Activated CD8-positive, alpha-beta memory T cell treated with anti-CD3 and anti-CD28 coated beads for 36 hours (primary cell): ENCODE measurements around the gene DPP3. TPM values are rescaled to one million over a fixed set of nuclear protein-coding genes. Genes with fewer than 3 reads are reported as not detected.
"Not testable (repeated sequence)": the region's sequence is repeated elsewhere in the genome, so short reads cannot be mapped to it uniquely, and the experiment has no call there.

Source experiments
- CTCF ChIA-PET: fragments of 350-600 bp; sonication (Branson Sonifier 250); formaldehyde crosslinking; loops from one replicate; lab custom pipeline; 2021; ENCODE audit warnings: antibody characterized with exemption; lab: Charles Lee
- POLR2A ChIA-PET: fragments of 350-600 bp; sonication (Branson Sonifier 250); formaldehyde crosslinking; loops from one replicate; lab custom pipeline; 2021; ENCODE audit warnings: antibody characterized with exemption; lab: Charles Lee
- total RNA-seq, 2 experiments: library from RNA; stranded (reverse); gene quantifications; one replicate each; pipeline ENCODE4 v1.2.3, GENCODE V29; 2021

The DPP3 gene, protein sequence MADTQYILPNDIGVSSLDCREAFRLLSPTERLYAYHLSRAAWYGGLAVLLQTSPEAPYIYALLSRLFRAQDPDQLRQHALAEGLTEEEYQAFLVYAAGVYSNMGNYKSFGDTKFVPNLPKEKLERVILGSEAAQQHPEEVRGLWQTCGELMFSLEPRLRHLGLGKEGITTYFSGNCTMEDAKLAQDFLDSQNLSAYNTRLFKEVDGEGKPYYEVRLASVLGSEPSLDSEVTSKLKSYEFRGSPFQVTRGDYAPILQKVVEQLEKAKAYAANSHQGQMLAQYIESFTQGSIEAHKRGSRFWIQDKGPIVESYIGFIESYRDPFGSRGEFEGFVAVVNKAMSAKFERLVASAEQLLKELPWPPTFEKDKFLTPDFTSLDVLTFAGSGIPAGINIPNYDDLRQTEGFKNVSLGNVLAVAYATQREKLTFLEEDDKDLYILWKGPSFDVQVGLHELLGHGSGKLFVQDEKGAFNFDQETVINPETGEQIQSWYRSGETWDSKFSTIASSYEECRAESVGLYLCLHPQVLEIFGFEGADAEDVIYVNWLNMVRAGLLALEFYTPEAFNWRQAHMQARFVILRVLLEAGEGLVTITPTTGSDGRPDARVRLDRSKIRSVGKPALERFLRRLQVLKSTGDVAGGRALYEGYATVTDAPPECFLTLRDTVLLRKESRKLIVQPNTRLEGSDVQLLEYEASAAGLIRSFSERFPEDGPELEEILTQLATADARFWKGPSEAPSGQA
- total RNA-seq: 10 to 100 TPM; 68.6 to 72.3 TPM

- ChIA-PET CTCF (interaction anchor here (0.6 to 3.7 kb wide), 6 partner anchors 10 to 997 kb away, joined by 3 to 20 read pairs (median 4); partner anchors contain the start of genes MRPL11 and PELI3), POLR2A (interaction anchor here (0.6 to 1.4 kb wide), 7 partner anchors 12 to 136 kb away, joined by 3 to 10 read pairs (median 4); partner anchors contain the start of genes PELI3, RBM14 and ZDHHC24)
Observed at GRCh38 chr11:66480117-66480938, at the start of gene DPP3. Gene DPP3 (plus strand): TSS chr11:66480434. CDS start chr11:66482201, 1,767 bp downstream.

GRCh38 chr11:66431287-66431686, 48.9 kb upstream of the DPP3 start:
- POLR2A ChIA-PET: not testable (repeated sequence)
- CTCF ChIA-PET: interaction anchor here (0.6 to 1.9 kb wide), 3 partner anchors 10 to 57 kb away, joined by 3 to 15 read pairs (median 5); partner anchors contain the start of gene NPAS4

DNA sequence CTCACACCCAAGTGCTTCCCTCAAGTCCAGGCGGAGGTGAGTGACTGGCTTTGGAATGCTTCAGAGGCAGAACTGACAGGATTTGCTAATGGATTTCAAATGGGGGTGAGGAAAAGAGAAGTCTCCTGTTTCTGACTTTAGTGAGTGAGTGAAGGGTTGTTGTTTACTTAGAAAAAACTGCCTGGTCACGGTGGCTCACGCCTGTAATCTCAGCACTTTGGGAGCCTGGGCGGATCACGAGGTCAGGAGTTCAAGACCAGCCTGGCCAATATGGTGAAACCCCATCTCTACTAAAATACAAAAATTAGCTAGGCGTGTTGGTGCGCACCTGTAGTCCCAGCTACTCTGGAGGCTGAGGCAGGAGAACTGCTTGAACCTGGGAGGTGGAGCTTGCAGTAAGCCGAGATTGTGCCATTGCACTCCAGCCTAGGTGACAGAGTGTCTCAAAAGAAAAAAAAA, 48.3 kb upstream of the DPP3 start:
- CTCF ChIA-PET: interaction anchor here (1.9 kb wide), 2 partner anchors 23 to 28 kb away, joined by 5 to 8 read pairs; no protein-coding TSS in a partner anchor
- POLR2A ChIA-PET: not testable (repeated sequence)

- POLR2A ChIA-PET: no interaction called here
- CTCF ChIA-PET: interaction anchor here (1.9 kb wide), 2 partner anchors 24 to 29 kb away, joined by 5 to 8 read pairs; no protein-coding TSS in a partner anchor
Observed at GRCh38 chr11:66432597-66432996, 47.6 kb upstream of the DPP3 start.

DNA sequence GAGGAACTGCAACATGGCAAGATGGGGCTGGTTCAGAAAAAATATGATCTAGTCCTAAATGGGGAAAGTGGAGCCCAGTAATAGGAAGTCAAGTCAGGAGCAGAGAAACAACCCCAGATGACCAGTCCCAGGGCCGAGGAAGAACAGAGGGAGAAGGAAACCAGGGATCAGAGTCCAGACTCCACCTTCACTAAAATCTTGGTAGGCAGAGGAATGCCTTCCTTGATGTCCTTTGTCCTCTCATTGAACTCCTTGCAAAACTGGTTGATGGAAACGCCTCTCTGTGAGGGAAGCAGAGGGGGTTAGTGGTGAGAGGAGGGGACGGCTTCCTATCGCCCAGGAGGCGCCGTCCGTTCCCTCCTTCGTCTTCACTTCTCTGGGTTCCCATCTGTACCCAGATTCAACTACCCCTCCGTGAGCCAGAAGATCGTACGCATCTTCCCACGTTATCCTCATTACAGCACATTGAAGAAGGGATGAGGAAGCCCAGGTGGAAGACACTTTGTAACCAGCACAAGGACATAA, 42.2 kb upstream of the DPP3 start:
- POLR2A ChIA-PET: no interaction called here
- CTCF ChIA-PET: interaction anchor here (0.8 to 2.7 kb wide), 16 partner anchors 9 to 240 kb away, joined by 3 to 25 read pairs (median 4); partner anchors contain the start of genes ACTN3, DPP3, RBM4B and ZDHHC24

GRCh38 chr11:66438504-66439466, 41.4 kb upstream of the DPP3 start, which contains the start of gene MRPL11:
Gene MRPL11 (minus strand): TSS chr11:66438848. CDS start chr11:66438754, 94 bp downstream.
- ChIA-PET POLR2A (interaction anchor here (0.6 to 0.8 kb wide), 3 partner anchors 18 to 56 kb away, joined by 3 to 8 read pairs (median 3); partner anchors contain the start of gene NPAS4), CTCF (interaction anchor here (0.5 to 2.7 kb wide), 28 partner anchors 8 to 296 kb away, joined by 3 to 25 read pairs (median 4); partner anchors contain the start of genes ACTN3, CD248, DPP3 and RBM4B)

DNA sequence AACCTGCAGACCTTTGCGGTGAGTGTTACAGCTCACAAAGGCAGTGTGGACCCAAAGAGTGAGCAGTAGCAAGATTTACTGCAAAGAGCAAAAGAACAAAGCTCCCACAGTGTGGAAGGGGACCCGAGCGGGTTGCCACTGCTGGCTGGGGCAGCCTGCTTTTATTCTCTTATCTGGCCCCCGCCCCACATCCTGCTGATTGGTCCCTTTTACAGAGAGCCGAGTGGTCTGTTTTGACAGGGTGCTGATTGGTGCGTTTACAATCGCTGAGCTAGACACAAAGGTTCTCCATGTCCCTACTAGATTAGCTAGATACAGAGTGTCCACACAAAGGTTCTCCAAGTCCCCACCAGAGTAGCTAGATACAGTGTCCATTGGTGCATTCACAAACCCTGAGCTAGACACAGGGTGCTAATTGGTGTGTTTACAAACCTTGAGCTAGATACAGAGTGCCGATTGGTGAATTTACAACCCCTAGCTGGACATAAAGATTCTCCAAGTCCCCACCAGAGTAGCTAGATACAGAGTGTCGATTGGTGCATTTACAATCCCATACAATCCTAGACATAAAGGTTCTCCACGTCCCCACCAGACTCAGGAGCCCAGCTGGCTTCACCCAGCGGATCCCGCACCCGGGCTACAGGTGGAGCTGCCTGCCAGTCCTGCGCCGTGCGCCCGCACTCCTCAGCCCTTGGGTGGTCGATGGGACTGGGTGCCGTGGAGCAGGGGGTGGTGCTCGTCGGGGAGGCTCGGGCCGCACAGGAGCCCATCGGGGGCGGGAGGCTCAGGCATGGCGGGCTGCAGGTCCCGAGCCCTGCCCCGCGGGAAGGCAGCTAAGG, 39.9 kb upstream of the DPP3 start:
- POLR2A ChIA-PET: interaction anchor here (0.6 kb wide), 1 partner anchor 12 kb away, joined by 3 read pairs; no protein-coding TSS in a partner anchor
- CTCF ChIA-PET: interaction anchor here (1.6 to 2.7 kb wide), 3 partner anchors 11 to 123 kb away, joined by 7 to 25 read pairs (median 10); partner anchors contain the start of gene CD248

DNA sequence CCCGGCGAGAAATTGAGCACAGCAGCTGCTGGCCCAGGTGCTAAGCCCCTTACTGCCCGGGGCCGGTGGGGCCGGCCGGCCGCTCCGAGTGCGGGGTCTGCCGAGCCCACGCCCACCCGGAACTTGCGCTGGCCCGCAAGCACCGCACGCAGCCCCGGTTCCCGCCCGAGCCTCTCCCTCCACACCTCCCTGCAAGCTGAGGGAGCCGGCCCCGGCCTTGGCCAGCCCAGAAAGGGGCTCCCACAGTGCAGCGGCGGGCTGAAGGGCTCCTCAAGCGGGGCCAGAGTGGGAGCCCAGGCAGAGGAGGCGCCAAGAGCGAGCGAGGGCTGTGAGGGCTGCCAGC, 39.3 kb upstream of the DPP3 start:
- CTCF ChIA-PET, POLR2A ChIA-PET: not testable (repeated sequence)

DNA sequence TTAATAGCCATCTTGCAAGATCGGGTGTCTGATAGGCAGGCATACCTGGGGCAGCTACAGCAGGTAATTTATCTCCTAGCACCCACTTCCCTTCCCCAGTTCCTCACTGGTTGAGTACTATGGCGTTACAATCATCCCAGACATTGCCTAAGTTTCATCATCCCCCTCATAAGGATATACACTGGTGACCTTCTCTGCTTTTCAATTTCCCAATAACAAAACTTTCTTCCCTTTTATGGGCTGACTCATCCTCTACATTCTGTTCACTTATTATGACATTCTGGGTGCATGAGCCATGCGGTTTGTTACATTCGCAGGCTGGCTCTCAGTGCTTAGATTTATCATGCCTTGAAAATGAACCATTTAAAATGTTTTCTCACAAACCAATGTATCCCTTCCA, 36.6 kb upstream of the DPP3 start:
- POLR2A ChIA-PET: no interaction called here
- CTCF ChIA-PET: interaction anchor here (0.6 kb wide), 2 partner anchors 87 to 140 kb away, joined by 3 read pairs; no protein-coding TSS in a partner anchor

DNA sequence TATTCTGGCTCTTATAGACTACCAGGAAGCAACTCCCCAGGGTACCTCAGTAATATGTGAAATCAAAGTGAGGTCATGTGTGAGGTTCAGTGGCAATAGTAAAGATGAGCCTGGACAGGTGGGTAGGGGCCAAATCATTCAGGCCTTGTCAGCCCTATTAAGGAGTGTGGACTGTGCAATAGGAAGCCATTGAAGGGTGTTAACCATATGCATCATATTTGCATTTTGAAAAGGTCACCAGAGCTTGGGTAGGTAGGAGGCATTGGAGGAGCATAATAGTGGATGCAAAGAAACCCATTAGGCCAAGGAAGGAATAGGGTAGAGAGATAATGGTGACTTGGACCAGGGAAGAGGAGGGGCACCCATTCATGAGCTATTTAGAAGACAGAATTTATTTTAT, 33.2 kb upstream of the DPP3 start:
- POLR2A ChIA-PET: no interaction called here
- CTCF ChIA-PET: interaction anchor here (1.2 to 1.5 kb wide), 2 partner anchors 8 to 38 kb away, joined by 3 to 4 read pairs; partner anchors contain the start of gene MRPL11

GRCh38 chr11:66448523-66448922, 31.7 kb upstream of the DPP3 start:
- ChIA-PET CTCF (interaction anchor here (0.6 kb wide), 1 partner anchor 227 kb away, joined by 3 read pairs; no protein-coding TSS in a partner anchor), POLR2A (no interaction called here)

- ChIA-PET POLR2A (no interaction called here), CTCF (interaction anchor here (1.4 kb wide), 1 partner anchor 12 kb away, joined by 3 read pairs; the partner anchor contains the start of gene MRPL11)
Observed at GRCh38 chr11:66450560-66450959, 29.7 kb upstream of the DPP3 start.

GRCh38 chr11:66451663-66452062, 28.6 kb upstream of the DPP3 start:
- ChIA-PET POLR2A (interaction anchor here (0.6 kb wide), 1 partner anchor 962 kb away, joined by 3 read pairs; no protein-coding TSS in a partner anchor), CTCF (no interaction called here)

DNA sequence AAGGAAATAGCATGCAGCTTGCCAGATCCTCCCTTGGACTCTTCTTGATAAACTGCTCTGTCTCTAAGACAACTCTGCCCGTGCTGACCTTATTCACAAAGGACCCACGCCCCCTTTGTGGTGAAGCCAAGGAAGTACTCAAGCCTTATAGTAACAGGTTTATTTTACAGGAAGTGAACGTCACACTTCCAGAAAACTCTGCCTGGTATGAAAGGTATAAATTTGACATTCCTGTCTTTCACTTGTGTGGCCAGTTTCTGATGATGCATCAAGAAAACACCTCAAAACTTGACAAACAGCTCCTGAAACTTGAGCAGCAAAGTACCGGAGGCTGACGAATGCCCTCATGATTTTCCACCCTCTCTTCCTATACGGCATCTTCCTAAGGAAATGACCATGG, 26.0 kb upstream of the DPP3 start:
- CTCF ChIA-PET: interaction anchor here (1.0 kb wide), 1 partner anchor 21 kb away, joined by 3 read pairs; no protein-coding TSS in a partner anchor

DNA sequence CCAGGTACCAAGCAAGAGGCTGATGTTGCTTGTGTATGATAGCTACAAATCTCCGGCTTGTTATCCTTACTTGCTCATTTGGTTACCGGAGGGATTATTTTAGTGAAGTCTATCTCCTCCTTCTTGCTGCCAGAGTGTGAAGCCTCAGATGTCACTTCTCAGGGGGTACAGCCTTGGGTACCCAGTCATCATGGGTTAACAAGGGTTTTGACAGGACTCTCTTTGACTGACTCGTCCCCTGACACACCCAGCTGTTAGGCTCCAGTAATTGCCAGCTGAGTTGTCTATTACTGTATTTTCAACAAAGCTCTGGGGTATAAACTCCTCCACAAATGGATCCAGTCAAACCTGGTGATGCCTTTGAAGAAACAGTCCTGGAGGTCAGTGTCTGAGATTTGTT, 25.4 kb upstream of the DPP3 start:
- ChIA-PET POLR2A (no interaction called here), CTCF (interaction anchor here (0.7 to 1.0 kb wide), 4 partner anchors 16 to 37 kb away, joined by 3 to 5 read pairs (median 4); no protein-coding TSS in a partner anchor)

More for the DNA sequence above, 26.0 kb upstream of the DPP3 start:
- POLR2A ChIA-PET: no interaction called here
